Measurements from ENCODE around the gene ZCCHC7. TPM values are rescaled to one million over a fixed set of nuclear protein-coding genes. Genes with fewer than 3 reads are reported as not detected.

ZCCHC7 gene
- total and polyA plus RNA-seq, 9 of the 15 experiments (the other 6 are each of a cell fraction or from before 2014, with no cell fraction given) = 34.1 to 68.9 (median 48.8) TPM

- TF ChIP-seq REST (IDR thresholded peaks at IDR 0.05; ENCODE audit: borderline replicate concordance) (0 out of 2 replicates have a peak, but pooled peaks have one; percentile 11), REST (CRISPR knock-in tag; IDR thresholded peaks at IDR 0.05; ENCODE audit: low read depth) (no peak), THRAP3 (IDR thresholded peaks at IDR 0.05; ENCODE audit: borderline replicate concordance) (no peak), SMARCA5 (IDR thresholded peaks at IDR 0.05) (no peak)
Measured at GRCh38 chr9:37364751-37365360, 244.5 kb downstream of the ZCCHC7 start (continued).
